Measurements from ENCODE around the gene EARS2. TPM values are rescaled to one million over a fixed set of nuclear protein-coding genes. Genes with fewer than 3 reads are reported as not detected.
A peak's percentile ranks its signal among the peaks of the same experiment; 100 is the strongest.
"Not testable (repeated sequence)": the region's sequence is repeated elsewhere in the genome, so short reads cannot be mapped to it uniquely, and the experiment has no call there.

Gene EARS2
- total RNA-seq, 4 donors from 2014 or later: 15.2 to 32.7 (median 24.6) TPM

GRCh38 chr16:23515881-23516280 is 41.3 kb downstream of the EARS2 start:
- no peaks in the 10 kb centered on the region for H3K9me3 ChIP-seq
- H3K4me1 ChIP-seq: peaks cover 0 to 2% (median 0%) of the 10 kb centered on the region in 3 donors
- no peak overlapping the region for H3K4me3 ChIP-seq
- no peaks in the 10 kb centered on the region for H3K27me3 ChIP-seq
- 94 to 99% methylated on average over 5 of the region's 5 CpGs for WGBS, 2 donors
- H3K36me3 ChIP-seq: peaks cover 0 to 24% (median 0%) of the 10 kb centered on the region in 3 donors
- no peak for DNase-seq
- intact Hi-C loops (cut with DNase I): no loop called here
- no peak overlapping the region for H3K27ac ChIP-seq
- TF ChIP-seq CTCF (IDR thresholded peaks at IDR 0.05) (no peak), POLR2A (IDR thresholded peaks at IDR 0.05) (no peak)

- H3K36me3 ChIP-seq: peaks cover 0 to 12% (median 0%) of the 10 kb centered on the region in 3 donors
- H3K27me3 ChIP-seq: no peaks in the 10 kb centered on the region
- intact Hi-C loops (cut with DNase I): no loop called here
- WGBS, 2 donors: 84 to 91% methylated on average over 7 of the region's 7 CpGs
- no peak for DNase-seq
- TF ChIP-seq CTCF (IDR thresholded peaks at IDR 0.05): no peak
- TF ChIP-seq POLR2A (IDR thresholded peaks at IDR 0.05): no peak
- H3K9me3 ChIP-seq: no peaks in the 10 kb centered on the region
- no peak overlapping the region for H3K4me3 ChIP-seq
- H3K27ac ChIP-seq: no peak overlapping the region
- H3K4me1 ChIP-seq: peaks cover 0 to 11% (median 1%) of the 10 kb centered on the region in 3 donors
Observed at GRCh38 chr16:23514381-23515152, 42.6 kb downstream of the EARS2 start.

- WGBS, 2 donors: 83 to 100% methylated on average over 4 of the region's 4 CpGs
- TF ChIP-seq CTCF (IDR thresholded peaks at IDR 0.05) (no peak), POLR2A (IDR thresholded peaks at IDR 0.05) (no peak)
- intact Hi-C loops (cut with DNase I): no loop called here
Observed at GRCh38 chr16:23512168-23512695, 44.9 kb downstream of the EARS2 start.

GRCh38 chr16:23511731-23512130 is 45.4 kb downstream of the EARS2 start:
- TF ChIP-seq CTCF (IDR thresholded peaks at IDR 0.05) (no peak), POLR2A (IDR thresholded peaks at IDR 0.05) (no peak)
- H3K9me3 ChIP-seq: no peaks in the 10 kb centered on the region
- no peak overlapping the region for H3K4me3 ChIP-seq
- intact Hi-C loops (cut with DNase I): no loop called here
- H3K27me3 ChIP-seq: no peaks in the 10 kb centered on the region
- peaks cover 12 to 39% (median 17%) of the 10 kb centered on the region in 3 donors for H3K4me1 ChIP-seq
- H3K36me3 ChIP-seq: peaks cover 0 to 7% (median 0%) of the 10 kb centered on the region in 3 donors
- H3K27ac ChIP-seq: no peak overlapping the region
- DNase-seq: no peak
- 90 to 91% methylated on average over 7 of the region's 7 CpGs for WGBS, 2 donors

More at GRCh38 chr16:23512168-23512695, 44.9 kb downstream of the EARS2 start:
- peaks cover 0 to 7% (median 0%) of the 10 kb centered on the region in 3 donors for H3K36me3 ChIP-seq
- DNase-seq: no peak
- H3K4me1 ChIP-seq: peaks cover 10 to 34% (median 17%) of the 10 kb centered on the region in 3 donors
- no peaks in the 10 kb centered on the region for H3K9me3 ChIP-seq
- no peak overlapping the region for H3K27ac ChIP-seq
- no peak overlapping the region for H3K4me3 ChIP-seq
- H3K27me3 ChIP-seq: no peaks in the 10 kb centered on the region

DNA sequence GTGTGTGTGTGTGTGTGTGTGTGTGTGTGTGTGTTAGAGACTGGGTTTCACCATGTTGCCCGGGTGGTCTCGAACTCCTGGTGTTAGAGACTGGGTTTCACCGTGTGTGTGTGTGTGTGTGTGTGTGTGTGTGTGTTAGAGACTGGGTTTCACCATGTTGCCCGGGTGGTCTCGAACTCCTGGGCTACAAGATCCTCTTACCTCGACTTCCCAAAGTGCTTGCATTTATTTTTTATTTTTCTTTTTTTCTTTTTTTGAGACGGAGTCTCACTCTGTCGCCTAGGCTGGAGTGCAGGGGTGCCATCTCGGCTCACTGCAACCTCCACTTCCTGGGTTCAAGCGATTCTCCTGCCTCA is 46.3 kb downstream of the EARS2 start:
- H3K27me3 ChIP-seq; intact Hi-C loops (cut with DNase I); DNase-seq; H3K9me3 ChIP-seq; H3K36me3 ChIP-seq: not testable (repeated sequence)
- Histone ChIP-seq H3K4me1 (peaks cover 18 to 48% (median 20%) of the 10 kb centered on the region in 3 donors), H3K27ac (peak overlapping the region; percentile 84 to 96 (median 88)), H3K4me3 (peak overlapping the region; percentile 67 to 98 (median 84))
- 73 to 84% methylated on average over 6 to 9 of the region's 10 CpGs for WGBS, 2 donors
